Gastrocnemius medialis (tissue), 4 donors: ENCODE data around the gene CCDC184.
"Not testable (repeated sequence)": the region's sequence is repeated elsewhere in the genome, so short reads cannot be mapped to it uniquely, and the experiment has no call there.

Source experiments
- CTCF ChIP-seq, 5 experiments: fragments of 450-650 bp in 3 of 5; fragments of 200-600 bp in 2 of 5; sonication (generic) in 2 of 5; IDR thresholded peaks in 4 of 5; conservative IDR thresholded peaks in 1 of 5; 1 replicate in 4 of 5; 2 replicates in 1 of 5; pipeline ENCODE4 v1.5.1; 2016 to 2019; ENCODE audit warnings: antibody characterized with exemption in 5 of 5, mild to moderate bottlenecking in 3 of 5, moderate library complexity in 3 of 5
- POLR2A ChIP-seq, 2 donors: fragments of 450-650 bp; IDR thresholded peaks; one replicate each; pipeline ENCODE4 v1.6.1; 2017; ENCODE audit warnings: antibody characterized with exemption in 2 of 2, mild to moderate bottlenecking in 2 of 2, moderate library complexity in 2 of 2

- TF ChIP-seq CTCF (IDR thresholded peaks at IDR 0.05 in 4 of 5, conservative IDR thresholded peaks at IDR 0.05 in 1 of 5); POLR2A (IDR thresholded peaks at IDR 0.05): not testable (repeated sequence)
These were observed 27.7 kb upstream of the CCDC184 start for GRCh38 chr12:48155786-48156185.
